GM19438 (cell line): ENCODE measurements around the gene GUK1.

Experiments
- ATAC-seq: cut with Tn5 transposase; IDR thresholded peaks from one replicate; pipeline ENCODE4 v1.9.1; 2021; ENCODE audit warnings: low read depth; ENCODE audit not compliant: unreplicated experiment

Gene GUK1

GRCh38 chr1:228123505-228123904 lies 16.6 kb upstream of the GUK1 start:
- no peak for ATAC-seq

GRCh38 chr1:228125185-228125584 lies 14.9 kb upstream of the GUK1 start:
- no peak for ATAC-seq

- no peak for ATAC-seq
Observed at GRCh38 chr1:228131766-228132165, 8.3 kb upstream of the GUK1 start.

DNA sequence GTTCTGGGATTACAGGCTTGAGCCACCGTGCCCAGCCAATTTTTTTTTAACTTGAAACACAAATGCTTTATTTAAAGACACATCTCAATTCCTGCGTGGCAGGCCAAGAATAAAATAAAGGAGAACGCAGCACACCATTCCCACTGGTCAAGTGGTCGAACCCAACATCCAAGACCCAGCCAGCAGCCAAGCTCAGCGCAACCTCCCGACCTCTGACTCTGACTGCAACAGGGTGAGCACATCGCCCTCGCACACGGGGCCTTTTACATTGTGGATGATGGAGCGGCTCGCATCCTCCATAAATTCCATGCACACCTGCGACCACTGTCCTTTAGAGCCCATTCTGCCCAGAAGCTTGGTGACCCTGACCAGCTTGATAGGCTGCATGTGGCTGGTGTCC lies 5.5 kb upstream of the GUK1 start:
- ATAC-seq: no peak

GRCh38 chr1:228136901-228137300 lies 3.2 kb upstream of the GUK1 start:
- ATAC-seq: no peak

DNA sequence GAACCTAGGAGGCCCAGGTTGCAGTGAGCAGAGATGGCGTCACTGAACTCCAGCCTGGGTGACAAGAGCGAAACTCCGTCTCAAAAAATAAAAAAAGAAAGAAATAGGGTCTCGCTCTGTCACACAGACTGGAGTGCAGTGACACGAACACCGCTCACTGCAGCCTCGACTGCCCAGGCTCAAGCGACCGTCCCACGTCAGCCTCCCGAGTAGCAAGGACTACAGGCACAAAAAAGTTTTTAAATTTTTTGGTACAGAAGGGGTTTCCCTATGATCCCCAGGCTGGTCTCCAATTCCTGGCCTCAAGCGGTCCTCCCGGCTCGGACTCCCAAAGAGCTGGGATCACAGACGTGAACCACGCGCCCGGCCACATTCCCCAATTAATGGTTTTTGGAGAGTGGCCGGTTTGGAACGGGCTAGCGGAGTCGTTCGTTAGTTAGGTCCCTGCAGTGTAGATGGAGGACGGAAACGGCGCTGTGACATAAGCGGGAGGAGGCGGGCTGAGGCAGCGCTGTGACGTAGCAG lies 611 bp upstream of the GUK1 start:
- no peak for ATAC-seq

GRCh38 chr1:228140724-228141225 lies 696 bp downstream of the GUK1 start:
- ATAC-seq: no peak

DNA sequence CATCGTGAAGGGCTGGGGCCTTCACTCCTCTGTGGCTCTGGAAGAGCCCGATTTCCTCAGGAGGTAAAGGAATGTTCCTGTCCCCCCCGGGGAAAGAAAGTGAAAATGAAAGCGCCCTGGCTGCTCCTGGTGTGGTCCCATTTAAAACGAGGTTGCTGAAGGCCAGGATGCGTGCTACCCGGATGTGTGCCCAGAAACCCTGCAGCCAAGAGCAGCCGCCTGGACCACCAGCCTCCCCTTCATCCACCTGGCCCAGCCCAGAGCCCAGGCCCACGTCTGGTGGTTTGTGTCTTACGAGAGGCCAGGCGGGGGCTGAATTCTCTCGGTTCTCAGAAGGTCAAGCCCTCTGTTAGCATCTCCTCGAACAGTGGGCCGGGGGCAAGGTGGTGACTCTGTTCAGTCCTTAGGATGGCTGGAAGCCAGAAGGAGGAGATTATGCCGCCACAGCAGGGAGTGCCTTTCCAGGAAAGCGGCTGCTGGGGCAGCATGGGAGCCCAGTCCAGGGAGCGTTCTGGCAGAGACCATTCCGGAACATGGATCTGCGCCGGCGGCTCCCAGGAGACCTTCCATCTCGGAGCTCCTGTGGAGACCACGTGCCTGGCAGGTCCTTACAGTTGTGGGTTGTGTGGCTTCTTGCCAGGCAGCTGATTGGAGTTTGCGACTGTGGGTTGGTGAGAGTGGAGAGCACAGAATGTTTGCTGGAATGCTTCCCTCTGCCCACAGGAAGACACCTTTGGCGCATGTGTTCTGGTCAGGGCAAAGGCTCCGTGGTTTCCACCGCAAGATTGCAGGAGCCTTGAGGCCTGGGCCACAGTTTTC lies 1.4 kb downstream of the GUK1 start:
- no peak for ATAC-seq

DNA sequence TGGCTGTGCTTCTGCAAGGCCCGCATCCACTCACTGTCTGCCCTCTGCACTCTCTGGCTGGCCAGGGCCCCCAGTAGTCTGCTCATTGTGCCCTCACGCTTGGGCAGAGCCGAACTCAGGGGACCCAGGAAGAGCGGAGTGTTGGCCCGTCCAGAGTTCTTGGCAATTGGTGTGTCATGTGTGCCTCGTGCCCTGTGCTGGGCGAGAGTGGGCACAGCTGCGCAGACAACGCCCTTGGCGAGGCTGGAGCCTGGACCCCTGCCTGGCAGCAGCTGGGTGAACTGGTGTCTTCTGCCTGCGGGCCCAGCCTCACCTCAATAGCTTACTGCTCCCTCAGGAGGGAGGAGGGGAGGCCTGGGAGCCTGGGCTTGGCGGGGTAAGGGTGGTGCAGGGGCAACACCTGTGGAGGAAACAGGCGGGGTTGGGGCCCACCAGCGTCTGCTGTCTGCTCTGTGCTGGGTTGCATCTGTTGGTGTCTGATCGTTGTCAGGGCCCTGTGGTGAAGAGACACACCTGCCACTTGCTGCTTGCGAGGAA lies 2.1 kb downstream of the GUK1 start:
- no peak for ATAC-seq

DNA sequence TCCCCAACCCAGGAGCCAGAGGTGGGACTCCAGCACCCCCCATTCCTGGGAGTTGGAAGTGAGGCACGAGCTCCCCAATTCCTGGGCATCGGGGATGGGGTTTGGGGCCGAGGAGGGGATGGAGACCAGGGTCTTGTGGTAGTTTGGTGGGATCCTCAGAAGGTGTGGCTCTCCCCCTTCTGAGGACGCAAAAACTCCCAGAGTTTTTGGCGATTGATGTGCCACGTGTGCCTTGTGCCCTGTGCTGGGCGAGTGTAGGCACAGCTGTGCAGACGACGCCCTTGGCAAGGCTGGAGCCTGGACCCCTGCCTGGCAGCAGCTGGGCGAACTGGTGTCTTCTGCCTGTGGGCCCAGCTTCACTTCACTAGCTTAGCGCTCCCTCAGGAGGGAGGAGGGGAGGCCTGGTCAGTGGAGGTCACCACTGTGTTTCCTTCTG lies 2.6 kb downstream of the GUK1 start:
- no peak for ATAC-seq

- ATAC-seq: no peak
Observed at GRCh38 chr1:228143480-228144192, 3.6 kb downstream of the GUK1 start.

DNA sequence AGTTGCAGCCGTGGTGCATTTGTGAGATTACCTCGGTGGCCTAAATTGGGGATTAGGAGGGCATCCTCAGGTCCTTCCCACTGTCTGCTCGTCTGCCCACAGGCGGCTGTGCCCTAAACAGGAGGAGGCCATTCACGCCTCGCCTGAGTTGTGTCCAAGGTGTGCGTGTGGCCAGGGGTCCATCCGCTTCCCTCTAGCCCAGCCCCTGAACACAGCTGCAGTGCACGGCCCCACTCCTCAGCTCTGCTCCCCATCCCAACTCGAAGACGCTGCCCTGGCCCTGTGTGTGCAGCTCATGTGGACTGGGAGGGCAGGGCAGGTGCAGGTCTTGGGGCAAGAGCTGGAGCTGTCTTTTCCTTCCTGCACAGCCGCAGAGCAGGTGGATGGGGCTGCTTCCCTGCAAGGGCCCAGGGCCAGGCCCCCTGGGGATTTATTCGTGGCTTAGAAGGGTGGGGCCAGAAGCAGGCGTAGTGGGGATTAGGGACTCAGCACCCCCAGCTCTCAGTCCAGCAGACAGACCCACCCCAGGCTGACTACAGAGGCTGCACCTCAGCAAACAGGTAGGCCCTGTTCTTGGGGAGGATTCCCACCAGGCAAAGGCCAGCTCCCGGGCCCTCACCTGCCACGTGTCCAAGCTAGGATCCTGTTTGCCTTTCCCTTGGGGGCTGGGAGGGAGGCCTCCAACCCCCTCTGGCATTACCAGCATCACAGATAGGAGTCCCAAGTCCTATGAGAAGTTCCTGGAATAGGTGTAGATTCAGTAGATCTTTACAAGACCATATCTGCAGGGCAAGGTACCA lies 4.3 kb downstream of the GUK1 start:
- ATAC-seq: no peak

GRCh38 chr1:228144993-228145343 lies 4.9 kb downstream of the GUK1 start:
- ATAC-seq: no peak

DNA sequence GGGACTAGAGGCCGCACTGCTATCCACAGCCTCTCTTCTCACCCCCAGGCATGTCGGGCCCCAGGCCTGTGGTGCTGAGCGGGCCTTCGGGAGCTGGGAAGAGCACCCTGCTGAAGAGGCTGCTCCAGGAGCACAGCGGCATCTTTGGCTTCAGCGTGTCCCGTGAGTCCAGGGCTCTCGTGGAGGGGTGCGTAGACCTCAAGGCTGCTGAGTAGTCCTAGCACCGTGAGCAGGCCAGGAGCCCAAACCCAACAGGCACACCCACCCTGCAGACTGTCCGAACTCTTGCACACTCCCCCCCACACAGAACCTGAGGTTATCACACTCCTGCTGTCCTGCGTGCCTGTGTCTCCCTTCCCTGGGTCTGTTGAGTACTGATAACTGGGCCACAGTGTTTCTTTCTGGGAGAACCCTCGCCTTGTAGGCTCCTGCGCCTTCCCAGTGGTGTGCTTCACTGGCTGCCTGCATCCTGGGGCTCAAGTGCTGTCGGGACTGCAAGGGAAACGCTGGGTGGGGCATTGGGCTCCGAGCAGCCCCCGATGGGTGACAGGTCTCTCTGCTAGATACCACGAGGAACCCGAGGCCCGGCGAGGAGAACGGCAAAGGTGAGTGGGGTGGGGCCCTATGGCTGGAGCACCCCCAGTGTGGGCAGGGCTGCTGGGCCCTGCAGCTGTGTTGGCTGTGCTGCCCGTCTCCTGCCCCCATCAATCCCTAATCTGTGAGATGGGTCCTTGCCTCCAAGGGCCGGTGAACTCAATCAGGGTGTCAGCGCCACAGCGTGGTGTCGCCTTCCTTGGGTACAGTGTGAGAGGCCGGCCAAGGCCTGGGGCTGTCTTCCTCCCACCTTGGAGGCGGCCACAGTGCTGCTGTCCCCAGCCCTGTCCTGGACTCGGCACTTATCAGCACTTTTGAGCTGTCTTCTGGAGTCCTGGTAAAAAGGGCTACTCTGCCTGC lies 5.7 kb downstream of the GUK1 start:
- no peak for ATAC-seq

DNA sequence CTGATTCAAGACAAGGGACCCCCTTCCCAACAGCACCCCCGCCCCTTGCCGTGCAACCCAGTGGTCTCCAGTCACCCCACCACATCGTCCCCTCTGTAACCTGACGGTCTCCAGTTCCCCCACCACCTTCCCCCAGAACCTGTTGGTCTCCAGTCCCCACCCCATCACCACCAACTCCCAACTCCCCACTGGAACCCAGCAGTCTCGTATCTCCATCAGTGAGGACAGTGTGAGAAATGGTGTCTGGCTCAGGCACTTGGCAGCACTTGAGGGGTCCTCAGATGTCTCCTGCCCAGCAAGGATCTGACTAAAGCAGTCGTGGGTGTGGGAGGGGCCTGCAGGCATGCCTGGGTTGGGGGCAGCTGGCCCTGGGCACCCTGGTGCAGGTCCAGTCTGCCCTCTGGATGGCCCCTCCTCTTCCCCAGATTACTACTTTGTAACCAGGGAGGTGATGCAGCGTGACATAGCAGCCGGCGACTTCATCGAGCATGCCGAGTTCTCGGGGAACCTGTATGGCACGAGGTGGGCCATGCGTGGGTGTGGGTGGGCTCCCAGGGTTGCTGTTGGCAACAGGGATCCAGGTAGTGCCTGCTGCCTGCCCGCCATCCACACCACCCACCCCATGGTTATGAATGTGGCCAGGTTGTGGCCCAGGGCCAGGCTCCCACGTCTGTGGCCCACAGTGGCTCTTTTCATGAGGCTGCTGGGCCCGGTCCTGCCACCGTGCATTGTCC lies 6.5 kb downstream of the GUK1 start:
- no peak for ATAC-seq

DNA sequence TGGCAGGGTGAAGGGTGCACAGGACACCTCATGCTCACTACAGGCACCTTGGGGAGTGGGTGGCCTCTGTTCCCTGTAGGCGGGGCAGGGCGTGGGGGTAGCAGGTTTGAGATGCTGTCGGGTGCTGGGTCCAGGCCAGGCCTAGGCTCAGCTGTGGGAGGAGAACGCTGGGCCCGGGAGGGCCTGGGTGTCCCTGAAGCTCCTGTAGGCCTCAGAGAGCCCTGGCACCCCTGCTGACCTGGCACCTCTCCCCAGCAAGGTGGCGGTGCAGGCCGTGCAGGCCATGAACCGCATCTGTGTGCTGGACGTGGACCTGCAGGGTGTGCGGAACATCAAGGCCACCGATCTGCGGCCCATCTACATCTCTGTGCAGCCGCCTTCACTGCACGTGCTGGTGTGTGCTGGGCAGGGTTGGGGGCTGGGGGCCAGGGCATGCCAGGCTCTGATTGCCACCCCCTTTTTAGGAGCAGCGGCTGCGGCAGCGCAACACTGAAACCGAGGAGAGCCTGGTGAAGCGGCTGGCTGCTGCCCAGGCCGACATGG lies 7.1 kb downstream of the GUK1 start:
- ATAC-seq: no peak

DNA sequence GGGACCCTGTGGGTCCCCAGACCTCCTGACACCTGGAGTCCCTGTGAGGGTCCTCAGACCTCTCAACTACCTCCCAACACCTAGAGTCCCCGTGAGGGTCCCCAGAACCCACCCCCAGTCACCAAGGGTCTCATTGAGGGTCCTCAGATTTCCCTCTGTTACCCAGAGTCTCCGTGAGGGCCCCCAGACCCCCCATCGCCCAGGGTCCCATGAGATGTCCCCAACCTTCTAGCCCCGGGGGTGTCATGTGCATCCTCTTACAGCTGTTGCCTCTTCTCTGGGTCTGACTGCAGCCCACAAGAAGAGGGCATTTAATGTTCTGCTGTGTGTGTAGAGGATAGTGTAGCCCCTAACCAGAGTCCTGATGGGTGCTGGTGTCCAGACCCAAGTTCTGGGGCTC lies 7.7 kb downstream of the GUK1 start:
- no peak for ATAC-seq

DNA sequence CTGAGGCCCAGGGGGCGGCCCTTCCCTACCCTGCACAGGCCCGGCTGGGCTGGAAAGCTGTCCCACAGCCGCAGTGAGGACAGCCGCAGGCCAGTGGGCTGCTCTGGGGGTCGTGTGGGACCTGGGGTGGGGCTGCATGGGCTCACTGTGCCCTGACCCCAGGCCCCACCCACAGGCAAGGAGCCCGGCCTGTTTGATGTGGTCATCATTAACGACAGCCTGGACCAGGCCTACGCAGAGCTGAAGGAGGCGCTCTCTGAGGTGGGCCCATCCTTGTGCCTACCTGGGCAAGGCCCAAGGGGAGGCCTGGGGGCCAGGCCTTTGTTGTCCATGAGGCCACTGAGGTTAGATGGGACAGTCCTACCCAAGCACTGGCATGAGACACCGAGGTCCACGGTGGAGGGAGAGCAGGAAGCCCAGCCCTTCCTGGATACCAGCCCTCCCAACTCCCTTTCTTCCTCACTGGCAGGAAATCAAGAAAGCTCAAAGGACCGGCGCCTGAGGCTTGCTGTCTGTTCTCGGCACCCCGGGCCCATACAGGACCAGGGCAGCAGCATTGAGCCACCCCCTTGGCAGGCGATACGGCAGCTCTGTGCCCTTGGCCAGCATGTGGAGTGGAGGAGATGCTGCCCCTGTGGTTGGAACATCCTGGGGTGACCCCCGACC lies 8.2 kb downstream of the GUK1 start:
- no peak for ATAC-seq
